HG02759 (cell line): ENCODE measurements around the gene RFX1.

Source experiments
- ATAC-seq: cut with Tn5 transposase; IDR thresholded peaks from one replicate; pipeline ENCODE4 v1.9.1; 2021; ENCODE audit warnings: mild to moderate bottlenecking, moderate library complexity; ENCODE audit not compliant: unreplicated experiment

RFX1 gene

DNA sequence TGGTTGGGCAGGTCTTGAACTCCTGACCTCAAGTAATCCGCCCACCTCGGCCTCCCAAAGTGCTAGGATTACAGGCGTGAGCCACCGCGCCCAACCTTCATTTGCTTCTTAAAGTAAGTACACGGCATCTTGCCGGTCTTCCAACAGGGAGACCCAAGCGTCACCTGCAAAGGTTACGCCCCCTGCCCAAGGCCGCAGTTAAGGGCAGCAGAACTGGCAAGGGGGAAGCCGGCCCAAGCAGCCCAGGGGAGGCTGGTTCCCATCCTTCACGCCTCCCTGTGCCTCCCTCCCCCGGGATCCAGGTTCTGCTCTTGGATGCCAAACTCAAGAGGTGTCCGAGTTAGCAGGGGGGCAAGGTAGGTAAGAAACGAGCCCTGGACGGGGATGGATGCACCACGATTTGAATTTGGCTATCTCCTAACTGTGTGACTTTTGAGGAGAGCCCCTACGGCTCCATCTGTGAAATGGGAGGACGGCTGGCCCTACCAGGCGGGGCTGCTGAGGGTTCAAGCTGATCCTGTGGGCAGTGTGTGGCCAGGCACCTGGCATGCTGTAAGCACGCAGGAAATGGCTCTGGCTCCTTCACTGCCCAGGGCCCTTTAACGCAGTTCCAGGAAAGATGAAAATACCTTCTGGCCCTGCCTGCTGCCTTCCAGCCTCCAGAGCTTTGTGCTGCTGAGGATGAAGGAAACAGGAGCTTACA is 9.0 kb downstream of the RFX1 start:
- ATAC-seq, result no peak

DNA sequence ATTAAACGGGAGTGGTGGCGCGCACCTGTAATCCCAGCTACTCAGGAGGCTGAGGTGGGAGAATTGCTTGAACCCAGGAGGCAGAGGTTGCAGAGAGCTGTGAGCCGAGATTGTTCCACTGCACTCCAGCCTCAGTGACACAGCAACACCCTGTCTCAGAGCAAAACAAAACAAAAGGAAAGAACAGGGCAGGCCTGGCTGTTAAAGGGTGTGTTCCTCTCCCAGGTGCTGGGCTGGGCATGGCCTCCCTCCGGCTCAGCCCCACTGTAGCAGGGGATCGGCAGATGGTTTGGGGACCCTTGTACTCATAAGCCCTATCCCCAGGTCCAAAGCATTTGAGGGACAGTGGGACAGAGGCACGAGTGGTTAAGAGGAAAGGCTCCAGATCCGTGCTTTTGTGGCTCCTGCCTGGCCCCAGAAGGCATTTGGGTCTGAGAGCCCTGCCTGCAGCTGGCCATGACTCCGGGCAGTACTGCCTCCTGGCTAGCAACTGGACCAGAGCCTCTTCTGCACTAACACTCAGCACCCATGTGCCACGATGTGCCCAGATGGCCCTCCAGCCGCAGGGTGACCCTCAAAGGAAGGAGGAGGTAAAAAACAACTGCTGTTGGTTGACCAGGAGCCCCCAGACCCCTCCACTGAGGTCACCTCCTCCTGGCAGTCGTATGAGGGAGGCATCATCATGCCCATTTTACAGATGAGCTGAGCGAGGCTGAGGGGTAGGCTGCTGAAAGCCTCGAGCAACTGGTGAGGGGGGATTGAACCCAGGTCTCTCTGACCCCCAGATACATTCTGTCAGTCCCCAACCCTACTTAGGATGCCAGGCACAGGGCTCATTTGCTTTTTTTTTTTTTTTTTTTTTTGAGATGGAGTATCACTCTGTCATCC is 10.0 kb downstream of the RFX1 start:
- ATAC-seq, result no peak

DNA sequence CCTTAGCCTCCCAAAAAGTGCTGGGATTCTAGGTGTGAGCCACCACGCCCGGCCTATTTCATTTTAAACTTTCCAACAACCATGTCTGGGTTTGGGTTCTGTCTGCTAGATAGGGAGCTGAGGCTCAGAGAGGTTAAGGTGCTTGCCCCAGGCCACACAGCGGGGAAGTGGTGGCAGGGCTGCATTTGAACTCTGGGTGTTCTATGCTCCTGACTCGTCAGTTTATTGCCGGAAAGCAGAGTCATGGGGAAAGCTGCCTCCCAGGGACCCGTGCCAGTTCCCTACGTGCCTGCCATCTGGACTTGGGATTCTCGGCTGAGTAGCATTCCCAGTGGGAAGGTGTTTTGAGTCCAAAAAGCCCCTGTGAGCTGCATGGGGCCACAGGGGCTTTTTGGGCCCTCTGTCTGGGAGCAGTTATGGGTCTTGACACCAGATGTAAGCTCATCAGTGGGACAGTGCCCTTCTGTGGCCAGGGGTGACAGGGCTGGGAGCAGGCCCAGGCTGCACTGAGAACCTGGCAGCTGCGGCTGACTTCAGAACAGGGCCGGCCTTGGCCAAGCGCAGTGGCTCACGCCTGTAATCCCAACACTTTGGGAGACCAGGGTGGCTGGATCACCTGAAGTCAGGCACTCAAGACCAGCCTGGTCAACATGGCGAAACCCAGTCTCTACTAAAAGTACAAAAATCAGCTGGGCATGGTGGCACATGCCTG is 10.9 kb downstream of the RFX1 start:
- ATAC-seq, result no peak

DNA sequence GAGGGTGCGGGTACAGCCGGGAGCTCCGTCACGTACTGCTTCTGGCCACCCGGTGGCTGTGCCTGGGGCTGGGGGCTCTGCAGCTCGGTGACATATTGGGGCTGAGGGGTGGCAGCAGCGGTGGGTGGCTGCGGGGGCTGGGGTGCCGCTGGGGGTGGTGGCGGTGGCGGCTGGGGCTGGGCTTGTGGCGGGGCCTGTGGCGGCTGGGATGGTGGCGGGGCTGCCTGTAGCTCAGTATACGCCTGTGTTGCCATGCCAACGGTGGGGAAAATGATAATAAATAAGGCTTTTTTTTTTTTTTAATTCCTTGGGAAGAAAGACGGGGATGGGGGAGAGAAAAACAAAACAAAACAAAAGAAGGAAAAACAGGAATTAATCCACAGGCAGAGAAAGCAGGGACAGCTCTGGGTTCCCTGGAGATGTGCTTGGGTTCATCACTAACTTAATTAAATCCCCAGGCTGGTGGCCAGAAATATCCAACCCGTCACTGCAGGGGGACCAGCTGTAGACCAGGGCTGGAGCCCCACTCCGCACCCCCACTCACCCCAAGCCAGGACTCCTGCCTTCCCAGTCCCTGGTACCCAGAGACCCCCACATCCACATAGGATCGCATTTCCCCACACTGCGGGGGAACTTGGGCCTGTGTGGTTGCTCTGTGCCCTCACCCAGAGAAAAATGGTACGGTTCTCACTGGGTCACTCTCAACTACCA is 12.4 kb downstream of the RFX1 start:
- no peak for ATAC-seq

DNA sequence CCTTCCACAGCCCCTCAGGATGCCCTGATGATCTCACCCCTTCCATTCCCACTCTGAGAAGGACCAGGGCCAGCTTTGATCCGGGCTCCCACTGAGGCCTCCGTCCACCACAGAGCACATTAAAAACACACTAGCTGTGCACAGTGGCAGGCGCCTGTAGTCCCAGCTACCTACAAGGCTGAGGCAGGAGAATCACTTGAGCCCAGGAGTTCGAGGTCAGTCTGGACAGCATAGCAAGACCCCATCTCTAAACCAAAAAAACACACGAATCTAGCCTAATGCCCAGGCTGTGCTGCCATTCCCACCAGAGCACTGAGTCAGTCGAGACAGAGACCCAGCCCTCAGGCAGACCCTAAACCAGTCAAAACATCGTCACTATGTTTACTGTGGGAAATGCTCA is 14.1 kb downstream of the RFX1 start:
- no peak for ATAC-seq

DNA sequence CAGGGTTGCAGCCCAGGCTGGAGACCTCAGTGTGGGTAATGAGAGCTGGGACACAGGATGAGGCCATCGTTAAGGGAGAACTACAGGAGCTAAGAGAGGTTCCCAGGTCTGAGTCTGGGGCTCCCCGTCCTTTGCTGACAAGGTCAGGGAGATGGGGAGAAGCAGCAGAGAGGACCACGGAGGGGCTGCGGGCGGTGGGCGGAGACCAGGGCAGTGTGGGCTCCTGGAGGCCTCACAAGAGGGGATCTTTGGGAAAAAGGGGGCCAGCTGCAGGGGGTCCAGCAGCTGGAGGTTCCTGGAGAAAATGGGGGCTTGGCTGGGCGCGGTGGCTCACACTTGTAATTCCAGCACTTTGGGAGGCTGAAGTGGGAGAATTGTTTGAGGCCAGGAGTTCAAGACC is 16.0 kb downstream of the RFX1 start:
- no peak for ATAC-seq

DNA sequence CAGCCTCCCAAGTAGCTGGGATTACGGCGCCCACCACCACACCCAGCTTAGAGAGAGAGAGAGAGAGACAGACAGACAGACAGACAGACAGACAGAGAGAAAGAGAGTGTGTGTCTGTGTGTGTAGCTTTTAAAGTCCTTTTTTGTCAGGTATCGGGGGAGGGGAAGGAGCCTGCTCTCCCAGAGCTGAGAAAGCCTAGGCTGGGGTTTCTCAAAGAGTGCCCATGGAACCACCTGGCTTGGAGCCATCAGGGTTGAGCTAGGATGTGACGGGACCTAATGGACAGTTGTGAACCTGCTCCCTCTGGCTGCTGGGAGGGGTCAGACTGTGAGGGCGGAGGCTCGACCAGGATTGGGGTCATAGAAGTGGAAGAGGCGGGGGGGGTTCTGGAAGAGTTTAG is 16.6 kb downstream of the RFX1 start:
- ATAC-seq, result no peak

DNA sequence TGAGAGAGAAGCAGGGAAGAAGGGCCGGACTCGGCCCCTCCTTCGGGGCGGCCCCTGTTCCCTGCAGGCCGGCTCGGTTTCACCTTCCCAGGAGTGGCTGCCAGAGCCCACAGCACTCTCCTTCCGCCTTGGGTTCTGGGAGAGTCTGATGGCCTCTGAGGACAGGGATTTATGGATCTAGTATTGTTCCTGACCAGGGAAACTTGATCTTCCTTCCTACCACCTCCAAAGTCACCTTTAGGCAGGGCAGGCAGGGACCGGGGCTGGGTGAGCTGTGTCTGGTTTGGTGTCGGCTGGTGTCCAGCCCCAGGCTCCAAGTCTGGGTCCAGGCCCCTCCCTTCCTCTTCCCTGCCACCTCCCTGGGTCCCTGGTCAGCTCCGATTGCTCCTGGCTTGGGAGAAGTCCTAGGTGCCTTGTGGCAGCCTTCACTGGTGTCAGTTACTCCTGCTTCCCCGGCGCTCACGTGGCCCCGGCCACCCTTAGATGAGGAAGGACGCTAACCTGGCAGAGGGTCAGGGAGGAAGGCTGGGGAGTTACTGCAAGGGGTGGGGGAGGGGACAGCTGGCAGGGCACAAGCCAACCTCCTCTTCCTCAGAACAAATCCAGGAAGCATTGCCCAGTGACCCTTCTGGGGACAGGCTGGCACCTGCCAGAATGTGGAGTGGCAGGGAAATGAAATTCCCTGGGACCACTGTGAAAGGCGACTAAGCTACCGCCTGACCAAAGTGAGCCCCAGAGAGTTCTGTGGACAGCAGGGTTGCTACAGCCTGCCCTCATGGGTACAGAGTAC is 18.8 kb downstream of the RFX1 start:
- no peak for ATAC-seq

DNA sequence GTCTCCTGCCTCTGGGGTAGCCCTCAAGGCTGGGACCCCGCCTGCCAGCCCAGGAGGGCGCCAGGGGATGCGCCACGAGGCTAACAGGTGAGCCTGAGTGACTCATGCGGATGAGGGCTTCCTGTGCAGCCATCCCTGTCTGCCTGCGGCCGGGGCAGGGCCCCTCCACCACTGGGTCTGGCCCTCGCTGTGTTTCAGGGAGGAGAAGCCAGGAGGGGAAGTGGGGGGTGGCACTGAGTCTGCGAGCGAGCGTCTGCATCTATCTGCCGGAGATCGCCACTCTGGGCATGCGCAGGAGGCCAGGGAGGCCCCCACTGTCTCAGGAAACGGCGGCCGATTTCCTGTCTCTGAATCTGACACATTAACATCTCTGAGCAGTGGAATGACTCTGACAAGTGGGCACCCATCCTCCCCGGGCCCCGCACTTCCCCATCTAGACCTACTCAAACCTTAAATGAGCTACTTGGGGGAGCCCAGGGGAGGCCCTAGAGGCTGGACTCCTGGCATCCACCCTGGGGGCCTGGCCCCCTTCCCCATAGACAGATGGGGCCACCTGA is 19.7 kb downstream of the RFX1 start:
- ATAC-seq, result peak; percentile 85

DNA sequence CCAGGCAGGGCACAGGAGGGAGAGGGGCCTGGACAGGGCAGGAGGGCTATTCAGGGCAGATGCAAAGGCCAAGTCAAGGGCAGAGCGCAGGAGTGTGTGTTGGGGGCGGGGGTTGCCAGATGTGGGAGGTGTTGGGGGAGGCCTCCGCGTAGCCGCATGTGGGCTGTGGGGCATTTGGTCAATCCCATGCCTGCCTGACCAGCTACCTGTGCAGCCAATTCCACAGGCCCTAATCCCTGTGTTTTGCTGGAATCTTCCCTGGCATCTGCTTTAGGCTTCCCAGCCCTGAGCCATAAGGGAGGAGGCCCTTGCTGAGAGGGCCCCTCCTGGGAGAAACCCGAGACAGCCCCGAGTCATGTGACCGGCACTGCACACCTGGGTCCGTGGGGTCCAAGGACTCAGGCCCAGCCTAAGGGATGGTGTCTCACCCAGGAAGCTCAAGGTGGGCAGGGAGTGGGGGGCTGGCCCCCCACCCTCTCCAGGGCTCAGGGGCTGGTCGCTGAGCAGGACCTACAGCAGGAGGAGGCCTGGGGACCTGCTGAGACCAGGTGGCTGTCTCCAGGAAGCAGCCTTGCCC is 20.3 kb downstream of the RFX1 start:
- peak; percentile 21 for ATAC-seq

DNA sequence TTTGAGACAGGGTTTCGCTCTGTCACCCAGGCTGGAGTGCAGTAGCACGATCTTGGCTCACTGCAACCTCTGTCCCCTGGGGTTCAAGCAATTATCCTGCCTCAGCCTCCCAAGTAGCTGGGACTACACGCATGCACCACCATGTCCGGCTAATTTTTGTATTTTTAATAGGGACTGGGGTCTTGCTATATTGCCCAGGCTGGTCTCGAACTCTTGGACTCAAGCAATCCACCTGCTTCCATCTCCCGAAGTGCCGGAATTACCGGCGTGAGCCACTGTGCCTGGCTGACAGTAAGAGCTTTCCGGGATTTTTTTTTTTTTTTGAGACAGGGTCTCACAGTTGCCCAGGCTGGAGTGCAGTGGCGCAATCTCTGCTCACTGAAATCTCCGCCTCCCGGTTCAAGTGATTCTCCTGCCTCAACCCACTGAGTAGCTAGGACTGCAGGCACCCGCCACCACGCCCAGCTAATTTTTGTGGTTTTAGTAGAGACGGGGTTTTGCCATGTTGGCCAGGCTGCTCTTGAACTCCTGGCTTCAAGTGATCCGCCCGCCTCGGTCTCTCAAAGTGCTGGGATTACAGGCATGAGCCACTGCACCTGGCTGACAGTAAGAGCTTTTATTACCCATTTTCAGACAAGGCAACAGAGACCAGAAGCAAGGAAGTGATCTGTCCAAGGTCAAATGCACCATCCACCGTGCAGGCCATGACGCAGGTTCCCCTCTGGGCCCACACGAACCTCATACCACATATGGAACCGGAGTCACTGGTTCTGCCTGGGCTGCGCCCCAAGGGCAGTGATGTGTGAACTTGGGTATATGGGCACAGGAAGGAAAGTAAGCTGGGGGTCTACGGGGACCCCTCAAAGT is 21.0 kb downstream of the RFX1 start:
- no peak for ATAC-seq

DNA sequence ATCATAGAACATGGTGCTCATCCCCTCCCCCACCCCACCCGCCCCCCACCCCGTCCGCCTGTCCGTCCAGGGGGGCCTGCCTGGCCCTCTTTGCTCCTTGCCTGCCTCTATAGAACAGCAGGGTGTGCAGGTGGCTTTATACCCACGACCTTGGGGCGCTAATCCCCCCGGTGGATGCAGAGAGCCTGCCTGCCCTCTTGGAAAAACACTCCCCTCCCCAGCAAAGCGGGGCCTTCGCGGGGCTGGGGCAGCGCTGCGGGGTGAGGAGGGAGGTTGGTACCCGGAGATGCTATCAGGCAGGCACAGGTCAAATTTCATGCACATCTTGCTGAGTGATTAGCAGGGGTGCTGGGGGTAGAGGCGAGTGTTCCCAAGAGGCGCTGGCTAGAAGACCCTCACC is 21.9 kb downstream of the RFX1 start:
- ATAC-seq, result no peak

DNA sequence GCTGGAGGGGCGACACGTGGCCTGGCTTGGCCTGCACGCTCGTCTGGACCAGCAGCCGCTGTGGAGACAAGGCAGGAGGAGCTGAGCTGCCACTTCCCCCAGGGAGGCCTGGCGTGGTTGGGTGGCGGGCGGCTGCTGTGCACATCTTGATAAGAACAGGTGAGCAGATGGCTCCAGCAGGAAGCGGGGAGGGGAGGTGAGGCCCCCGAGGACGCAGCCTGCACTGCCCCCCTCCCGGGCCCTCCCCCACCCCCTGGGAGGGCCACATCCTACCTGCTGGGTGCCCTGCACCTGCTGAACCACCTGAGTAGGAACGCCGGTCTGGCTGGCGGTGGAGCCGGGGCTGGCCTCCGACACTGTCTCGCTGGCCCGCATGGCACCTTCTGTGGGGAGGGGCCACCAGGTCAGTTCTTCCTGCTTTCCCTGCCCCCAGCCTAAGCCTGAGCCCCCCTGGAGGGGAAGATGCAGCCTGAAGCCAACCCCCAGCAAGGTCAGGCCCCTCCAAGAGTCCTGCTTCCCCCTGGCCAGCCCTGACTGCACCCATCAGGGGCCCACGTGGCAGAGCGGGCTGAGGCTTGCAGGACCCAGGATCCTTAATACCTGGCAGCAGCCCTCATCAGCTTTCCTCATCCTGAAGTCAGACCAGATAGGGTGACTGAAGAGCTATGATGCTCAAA is 22.8 kb downstream of the RFX1 start:
- no peak for ATAC-seq

DNA sequence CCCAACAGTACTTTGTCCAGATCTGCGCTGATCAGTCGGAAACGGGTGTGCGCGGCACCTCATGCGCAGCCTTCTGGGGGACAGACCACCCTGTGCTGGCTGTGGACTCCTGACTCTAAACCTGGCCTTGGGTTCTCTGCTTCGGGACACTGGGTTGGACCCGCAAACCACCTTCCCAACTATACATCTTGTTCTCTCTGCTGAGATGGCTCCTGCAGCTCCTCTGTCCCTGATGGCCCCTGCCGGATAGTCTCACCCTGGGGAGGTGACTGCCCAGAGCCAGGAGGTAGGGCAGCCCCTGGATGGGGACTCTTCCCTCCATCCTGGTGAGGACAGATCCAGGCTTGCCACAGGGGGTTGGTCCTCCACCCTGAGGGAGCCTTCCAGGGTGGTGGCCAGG is 23.3 kb downstream of the RFX1 start:
- ATAC-seq, result no peak

DNA sequence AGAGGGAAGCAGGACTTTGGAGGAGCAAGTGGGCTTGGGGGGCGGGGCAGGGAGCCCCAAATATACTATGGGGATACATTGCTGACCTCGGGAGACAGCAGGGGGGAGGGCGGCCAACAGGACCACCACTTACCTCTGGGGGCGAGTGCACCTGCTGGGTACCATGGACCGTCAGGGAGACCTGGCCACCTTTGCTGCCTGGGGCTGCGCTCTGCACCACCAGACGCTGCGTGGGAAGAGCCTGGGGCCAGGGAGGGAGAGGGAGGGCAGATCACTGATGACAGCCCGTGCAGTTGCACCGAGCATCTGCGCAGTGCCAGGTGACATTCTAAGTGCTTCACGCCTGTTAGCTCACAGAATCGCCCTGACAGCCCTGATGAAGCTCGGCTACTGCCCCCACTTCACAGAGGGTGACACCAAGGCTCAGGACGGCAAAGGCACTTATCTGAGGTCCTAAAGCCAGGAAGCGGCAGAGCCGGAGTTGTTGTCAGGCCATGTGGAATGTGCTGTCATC is 24.1 kb downstream of the RFX1 start:
- ATAC-seq, result no peak

DNA sequence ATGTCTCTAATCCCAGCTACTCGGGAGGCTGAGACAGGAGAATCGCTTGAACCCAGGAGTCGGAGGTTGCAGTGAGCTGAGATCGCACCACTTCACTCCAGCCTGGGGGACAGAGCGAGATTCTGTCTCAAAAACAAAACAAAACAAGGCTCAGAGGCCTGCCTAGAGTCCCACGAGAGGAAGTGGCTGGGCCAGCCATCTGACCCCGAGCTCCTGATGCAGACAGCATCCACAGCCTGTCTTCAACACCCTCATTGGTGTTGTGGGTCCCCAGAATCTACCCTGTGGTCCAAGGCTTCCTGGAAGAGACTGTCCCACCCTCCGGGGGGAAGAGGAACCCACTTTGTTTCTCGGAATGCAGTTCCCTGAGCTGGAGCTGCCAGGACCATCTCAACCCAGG is 24.7 kb downstream of the RFX1 start:
- ATAC-seq, result no peak

DNA sequence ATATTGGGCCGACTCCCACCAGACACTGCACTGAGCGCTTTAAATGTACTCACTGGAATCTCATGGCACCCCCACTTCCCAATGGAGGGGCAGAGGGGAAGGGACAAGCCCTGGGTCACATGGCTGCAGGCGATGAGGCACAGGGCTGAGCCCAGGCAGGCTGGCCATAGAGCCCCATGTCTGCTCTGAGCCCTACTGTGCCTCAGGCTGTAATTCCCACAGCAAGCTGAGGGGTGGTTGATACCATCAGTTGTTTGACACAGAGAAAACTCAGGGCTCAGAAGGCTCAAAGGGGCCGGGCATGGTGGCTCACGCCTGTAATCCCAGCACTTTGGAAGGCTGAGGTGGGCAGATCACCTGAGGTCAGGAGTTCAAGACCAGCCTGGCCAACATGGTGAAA is 25.1 kb downstream of the RFX1 start:
- ATAC-seq, result no peak

DNA sequence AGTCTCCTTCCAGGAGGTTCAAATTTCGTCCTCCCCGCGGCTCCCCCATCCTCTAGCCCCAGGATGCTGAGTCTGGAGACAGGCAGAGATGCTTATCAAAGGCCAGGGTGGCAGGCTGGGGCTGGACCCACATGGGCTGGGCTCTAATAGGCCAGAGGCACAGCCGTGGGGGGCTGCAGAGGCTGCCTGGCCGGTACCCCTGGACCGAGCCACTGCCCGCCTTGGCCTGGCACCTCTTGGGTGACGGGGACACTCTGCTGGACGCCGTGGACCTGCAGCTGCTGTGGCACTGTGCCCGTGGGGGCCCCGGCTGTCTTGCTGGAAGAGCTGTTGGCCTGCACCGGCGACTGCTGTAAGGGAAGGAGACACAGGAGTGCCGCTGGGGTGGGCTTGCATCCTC is 25.8 kb downstream of the RFX1 start:
- no peak for ATAC-seq
